ENCODE results near the gene ZW10. TPM values are rescaled to one million over a fixed set of nuclear protein-coding genes. Genes with fewer than 3 reads are reported as not detected.

Gene ZW10
- polyA plus RNA-seq, 1 experiment: 14.9 TPM

GRCh38 chr11:113725407-113725806 lies 48.1 kb downstream of the ZW10 start:
- TF ChIP-seq CTCF (IDR thresholded peaks at IDR 0.05; ENCODE audit: low read depth, low read length): no peak
- ChIA-PET CTCF (interaction anchor here (0.6 to 2.6 kb wide), 4 partner anchors 76 to 435 kb away, joined by 3 to 10 read pairs (median 6); no protein-coding TSS in a partner anchor), POLR2A (no interaction called here)
- no peaks in the 10 kb centered on the region for H3K9me3 ChIP-seq (ENCODE audit: control insufficient read depth, insufficient read depth, low read length)
- no peak overlapping the region for H3K4me3 ChIP-seq (ENCODE audit: low read depth, low read length)
- H3K27ac ChIP-seq (ENCODE audit: low read depth, low read length): no peak overlapping the region
- no peak for DNase-seq (ENCODE audit: low read depth, low spot score)
- H3K27me3 ChIP-seq (ENCODE audit: control insufficient read depth, insufficient read depth, low read length): no peaks in the 10 kb centered on the region

- no peaks in the 10 kb centered on the region for H3K9me3 ChIP-seq (ENCODE audit: control insufficient read depth, insufficient read depth, low read length)
- DNase-seq (ENCODE audit: low read depth, low spot score): no peak
- ChIA-PET CTCF (interaction anchor here (1.5 to 2.6 kb wide), 3 partner anchors 192 to 435 kb away, joined by 6 to 10 read pairs (median 7); no protein-coding TSS in a partner anchor), POLR2A (no interaction called here)
- H3K27ac ChIP-seq (ENCODE audit: low read depth, low read length): no peak overlapping the region
- H3K27me3 ChIP-seq (ENCODE audit: control insufficient read depth, insufficient read depth, low read length): no peaks in the 10 kb centered on the region
- H3K4me3 ChIP-seq (ENCODE audit: low read depth, low read length): no peak overlapping the region
- TF ChIP-seq CTCF (IDR thresholded peaks at IDR 0.05; ENCODE audit: low read depth, low read length): no peak
Measured at GRCh38 chr11:113724778-113725177, 48.7 kb downstream of the ZW10 start.

DNA sequence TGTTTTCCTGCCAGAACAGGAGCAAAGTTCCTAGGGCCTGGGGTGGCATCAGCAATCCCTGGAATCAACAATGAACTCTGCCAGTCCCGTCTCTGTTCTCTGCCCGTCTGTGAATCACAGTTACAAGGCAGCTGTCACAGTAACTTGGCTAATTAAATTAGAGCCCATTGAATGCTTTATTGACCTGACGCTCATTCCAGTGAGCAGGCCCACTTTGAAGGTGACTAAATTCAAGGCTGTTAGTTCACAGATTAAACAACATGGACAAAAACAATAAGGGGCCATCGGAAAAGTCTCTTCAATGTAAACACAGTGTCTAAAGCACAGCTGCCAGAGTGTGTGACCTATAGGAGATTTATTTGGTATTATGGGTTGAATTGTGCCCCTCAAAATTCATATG lies 49.7 kb downstream of the ZW10 start:
- no peak for DNase-seq (ENCODE audit: low read depth, low spot score)
- CTCF ChIA-PET: no interaction called here
- Histone ChIP-seq H3K27me3 (ENCODE audit: control insufficient read depth, insufficient read depth, low read length) (no peaks in the 10 kb centered on the region), H3K27ac (ENCODE audit: low read depth, low read length) (no peak overlapping the region), H3K4me3 (ENCODE audit: low read depth, low read length) (no peak overlapping the region), H3K9me3 (ENCODE audit: control insufficient read depth, insufficient read depth, low read length) (no peaks in the 10 kb centered on the region)
- POLR2A ChIA-PET: no interaction called here
- no peak for TF ChIP-seq CTCF (IDR thresholded peaks at IDR 0.05; ENCODE audit: low read depth, low read length)

- H3K9me3 ChIP-seq (ENCODE audit: control insufficient read depth, insufficient read depth, low read length): no peaks in the 10 kb centered on the region
- ChIA-PET POLR2A (no interaction called here), CTCF (interaction anchor here (1.1 to 2.0 kb wide), 2 partner anchors 9 to 50 kb away, joined by 3 to 9 read pairs; partner anchors contain the start of gene ZW10)
- no peaks in the 10 kb centered on the region for H3K27me3 ChIP-seq (ENCODE audit: control insufficient read depth, insufficient read depth, low read length)
- no peak overlapping the region for H3K4me3 ChIP-seq (ENCODE audit: low read depth, low read length)
- no peak for TF ChIP-seq CTCF (IDR thresholded peaks at IDR 0.05; ENCODE audit: low read depth, low read length)
- H3K27ac ChIP-seq (ENCODE audit: low read depth, low read length): no peak overlapping the region
- DNase-seq (ENCODE audit: low read depth, low spot score): no peak
Measured at GRCh38 chr11:113722934-113723333, 50.6 kb downstream of the ZW10 start.

- ChIA-PET POLR2A (no interaction called here), CTCF (interaction anchor here (1.1 to 2.0 kb wide), 2 partner anchors 9 to 51 kb away, joined by 3 to 9 read pairs; partner anchors contain the start of gene ZW10)
- no peak for TF ChIP-seq CTCF (IDR thresholded peaks at IDR 0.05; ENCODE audit: low read depth, low read length)
- no peak for DNase-seq (ENCODE audit: low read depth, low spot score)
- no peak overlapping the region for H3K4me3 ChIP-seq (ENCODE audit: low read depth, low read length)
- H3K27ac ChIP-seq (ENCODE audit: low read depth, low read length): no peak overlapping the region
- H3K9me3 ChIP-seq (ENCODE audit: control insufficient read depth, insufficient read depth, low read length): no peaks in the 10 kb centered on the region
- no peaks in the 10 kb centered on the region for H3K27me3 ChIP-seq (ENCODE audit: control insufficient read depth, insufficient read depth, low read length)
Measured at GRCh38 chr11:113722221-113722620, 51.3 kb downstream of the ZW10 start.

Data from AG04450 (cell line).